Subcutaneous abdominal adipose tissue (tissue), 5 donors: ENCODE measurements around the gene TH.
"Not testable (repeated sequence)": the region's sequence is repeated elsewhere in the genome, so short reads cannot be mapped to it uniquely, and the experiment has no call there.

ENCODE experiments used
- H3K27ac ChIP-seq: one replicate; pipeline ENCODE4 v1.7.0; 2013; ENCODE audit warnings: low read depth, mild to moderate bottlenecking, inconsistent platforms, low read length, moderate library complexity
- H3K27me3 ChIP-seq, 5 donors: one replicate each; pipeline ENCODE4 v1.7.0; 2013; ENCODE audit warnings: low read length in 5 of 5, inconsistent platforms in 1 of 5; ENCODE audit not compliant: control insufficient read depth in 5 of 5, insufficient read depth in 4 of 5
- H3K36me3 ChIP-seq, 5 donors: one replicate each; pipeline ENCODE4 v1.7.0; 2013; ENCODE audit warnings: low read length in 5 of 5; ENCODE audit not compliant: control insufficient read depth in 5 of 5, insufficient read depth in 5 of 5
- H3K4me1 ChIP-seq, 5 donors: one replicate each; pipeline ENCODE4 v1.7.0; 2013; ENCODE audit warnings: low read length in 5 of 5, mild to moderate bottlenecking in 3 of 5, moderate library complexity in 1 of 5; ENCODE audit not compliant: control insufficient read depth in 5 of 5, insufficient read depth in 5 of 5
- H3K4me3 ChIP-seq, 5 donors: one replicate each; pipeline ENCODE4 v1.7.0; 2013; ENCODE audit warnings: low read length in 5 of 5, low read depth in 1 of 5
- H3K9ac ChIP-seq, 5 donors: one replicate each; pipeline ENCODE4 v1.7.0; 2013; ENCODE audit warnings: low read length in 5 of 5, mild to moderate bottlenecking in 4 of 5, moderate library complexity in 3 of 5
- H3K9me3 ChIP-seq, 5 donors: one replicate each; pipeline ENCODE4 v1.7.0; 2013; ENCODE audit warnings: low read length in 5 of 5; ENCODE audit not compliant: control insufficient read depth in 5 of 5
- donor health status: healthy.
- donor health status: healthy.
- donor health status: healthy.
- donor health status: healthy.
- donor health status: healthy.

The TH gene

DNA sequence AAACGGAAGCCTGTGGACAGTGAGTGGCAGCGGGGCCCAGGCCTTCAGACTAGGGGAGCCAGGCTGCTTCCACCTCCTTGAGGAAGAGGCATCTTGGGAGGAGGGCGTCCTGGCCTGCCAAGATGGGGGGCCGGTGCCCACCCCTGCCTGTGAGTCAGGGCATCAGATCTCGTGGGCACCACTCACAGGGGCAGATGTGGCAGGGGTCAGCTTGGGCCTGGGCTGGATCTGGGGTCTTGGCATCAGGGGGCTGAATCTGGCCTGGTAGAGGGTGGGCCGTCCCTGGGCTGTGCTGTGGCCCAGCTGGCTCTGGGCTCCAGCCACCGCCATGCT is 24.1 kb upstream of the TH start:
- H3K4me1 ChIP-seq: peaks cover 0 to 10% (median 4%) of the 10 kb centered on the region in 5 donors
- no peak overlapping the region for H3K27ac ChIP-seq
- H3K27me3 ChIP-seq: peaks cover 5 to 23% (median 12%) of the 10 kb centered on the region in 5 donors

DNA sequence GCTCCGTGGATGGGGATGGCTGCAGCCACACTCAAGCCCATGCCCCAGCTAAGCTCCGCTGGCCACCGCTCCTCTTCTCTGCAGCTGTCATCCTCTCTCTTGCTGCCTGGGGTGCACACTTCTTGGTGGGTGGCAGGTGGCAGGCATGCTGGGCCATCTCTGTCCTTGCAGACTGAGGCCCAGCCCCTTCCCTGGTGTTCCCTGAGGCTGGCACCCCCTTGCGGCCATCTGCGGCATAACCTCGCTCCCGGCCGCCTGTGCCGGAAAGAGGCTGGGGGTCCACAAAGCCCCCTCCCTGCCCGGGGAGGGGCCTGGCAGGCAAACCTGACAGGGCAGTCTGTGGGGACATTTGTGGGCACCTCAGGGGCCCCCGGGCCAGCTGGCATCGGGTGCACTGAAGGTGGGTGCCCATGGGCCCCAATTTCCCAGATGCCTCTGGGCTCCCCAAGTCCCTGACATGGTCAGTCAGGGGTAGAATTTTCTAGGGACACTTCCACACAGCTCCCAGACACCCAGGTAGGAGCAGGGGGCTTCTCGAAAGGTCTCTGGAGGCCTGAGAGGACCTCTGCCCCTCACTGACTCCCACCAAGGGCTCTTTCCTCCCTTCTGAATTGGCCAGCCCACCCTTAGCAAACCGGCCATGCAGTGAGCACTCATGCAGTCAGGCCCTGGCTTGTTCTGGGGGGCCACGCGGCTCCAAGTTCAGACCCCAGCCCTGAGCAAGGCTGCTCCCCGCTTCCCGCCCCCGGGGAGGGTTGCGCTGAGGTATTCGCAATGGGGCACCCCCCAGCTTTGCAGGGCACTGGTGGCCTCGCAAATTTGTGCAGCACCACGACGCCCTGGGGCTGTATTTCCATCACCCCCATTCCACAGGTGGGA is 23.5 kb upstream of the TH start:
- H3K27me3 ChIP-seq: peaks cover 7 to 28% (median 18%) of the 10 kb centered on the region in 5 donors
- H3K9ac ChIP-seq: no peak overlapping the region

More for the DNA sequence above, 24.1 kb upstream of the TH start:
- no peak overlapping the region for H3K4me3 ChIP-seq
- no peak overlapping the region for H3K9ac ChIP-seq
- H3K9me3 ChIP-seq: no peaks in the 10 kb centered on the region
- H3K36me3 ChIP-seq: no peaks in the 10 kb centered on the region

GRCh38 chr11:2193888-2194595 is 22.4 kb upstream of the TH start:
- not testable (repeated sequence) for H3K27ac ChIP-seq, H3K9ac ChIP-seq, H3K4me3 ChIP-seq, H3K9me3 ChIP-seq, H3K36me3 ChIP-seq
- H3K4me1 ChIP-seq: peaks cover 0 to 19% (median 11%) of the 10 kb centered on the region in 5 donors
- H3K27me3 ChIP-seq: peaks cover 7 to 31% (median 21%) of the 10 kb centered on the region in 5 donors

More for the DNA sequence above, 23.5 kb upstream of the TH start:
- H3K27ac ChIP-seq: no peak overlapping the region
- peaks cover 0 to 16% (median 10%) of the 10 kb centered on the region in 5 donors for H3K4me1 ChIP-seq
- H3K9me3 ChIP-seq: no peaks in the 10 kb centered on the region
- H3K4me3 ChIP-seq: no peak overlapping the region
- no peaks in the 10 kb centered on the region for H3K36me3 ChIP-seq

- Histone ChIP-seq H3K4me1 (peaks cover 0 to 19% (median 11%) of the 10 kb centered on the region in 5 donors), H3K27ac (no peak overlapping the region), H3K27me3 (peaks cover 7 to 31% (median 21%) of the 10 kb centered on the region in 5 donors), H3K9ac (no peak overlapping the region), H3K4me3 (no peak overlapping the region), H3K36me3 (no peaks in the 10 kb centered on the region), H3K9me3 (no peaks in the 10 kb centered on the region)
Observed at GRCh38 chr11:2193099-2193887, 21.7 kb upstream of the TH start.

DNA sequence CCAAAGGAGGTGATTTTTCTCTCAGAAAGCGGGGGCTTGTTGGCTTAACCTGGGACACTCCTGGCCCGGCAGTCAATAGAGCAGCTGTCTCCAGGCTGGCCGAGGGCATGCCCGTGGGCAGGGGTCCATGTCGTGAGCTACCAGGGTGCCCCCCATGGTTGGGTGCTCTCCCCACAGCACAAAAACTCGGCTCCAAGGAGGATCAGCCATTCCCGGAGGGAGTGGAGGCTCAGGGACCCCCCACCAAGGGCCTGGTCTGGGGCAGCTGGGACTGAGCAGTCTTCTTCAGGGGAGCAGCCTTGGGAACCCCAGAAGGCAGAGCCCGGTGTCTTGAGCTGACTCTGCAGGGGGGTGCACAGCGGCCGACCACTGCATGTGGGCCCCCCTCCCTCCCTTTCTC is 20.8 kb upstream of the TH start:
- no peak overlapping the region for H3K4me3 ChIP-seq
- no peak overlapping the region for H3K27ac ChIP-seq
- peaks cover 0 to 19% (median 11%) of the 10 kb centered on the region in 5 donors for H3K4me1 ChIP-seq
- no peaks in the 10 kb centered on the region for H3K9me3 ChIP-seq
- no peaks in the 10 kb centered on the region for H3K36me3 ChIP-seq
- peaks cover 11 to 32% (median 20%) of the 10 kb centered on the region in 5 donors for H3K27me3 ChIP-seq
- no peak overlapping the region for H3K9ac ChIP-seq

- H3K4me1 ChIP-seq: peaks cover 0 to 19% (median 11%) of the 10 kb centered on the region in 5 donors
- no peaks in the 10 kb centered on the region for H3K36me3 ChIP-seq
- no peak overlapping the region for H3K27ac ChIP-seq
- H3K4me3 ChIP-seq: no peak overlapping the region
- H3K9ac ChIP-seq: no peak overlapping the region
- H3K9me3 ChIP-seq: no peaks in the 10 kb centered on the region
- H3K27me3 ChIP-seq: peaks cover 14 to 36% (median 26%) of the 10 kb centered on the region in 5 donors
Observed at GRCh38 chr11:2191883-2192282, 20.3 kb upstream of the TH start.

- Histone ChIP-seq H3K4me3 (no peak overlapping the region), H3K9ac (no peak overlapping the region), H3K36me3 (no peaks in the 10 kb centered on the region), H3K27me3 (peaks cover 17 to 40% (median 34%) of the 10 kb centered on the region in 5 donors), H3K9me3 (no peaks in the 10 kb centered on the region), H3K4me1 (peaks cover 0 to 19% (median 11%) of the 10 kb centered on the region in 5 donors), H3K27ac (no peak overlapping the region)
Observed at GRCh38 chr11:2190657-2191471, 19.2 kb upstream of the TH start.

DNA sequence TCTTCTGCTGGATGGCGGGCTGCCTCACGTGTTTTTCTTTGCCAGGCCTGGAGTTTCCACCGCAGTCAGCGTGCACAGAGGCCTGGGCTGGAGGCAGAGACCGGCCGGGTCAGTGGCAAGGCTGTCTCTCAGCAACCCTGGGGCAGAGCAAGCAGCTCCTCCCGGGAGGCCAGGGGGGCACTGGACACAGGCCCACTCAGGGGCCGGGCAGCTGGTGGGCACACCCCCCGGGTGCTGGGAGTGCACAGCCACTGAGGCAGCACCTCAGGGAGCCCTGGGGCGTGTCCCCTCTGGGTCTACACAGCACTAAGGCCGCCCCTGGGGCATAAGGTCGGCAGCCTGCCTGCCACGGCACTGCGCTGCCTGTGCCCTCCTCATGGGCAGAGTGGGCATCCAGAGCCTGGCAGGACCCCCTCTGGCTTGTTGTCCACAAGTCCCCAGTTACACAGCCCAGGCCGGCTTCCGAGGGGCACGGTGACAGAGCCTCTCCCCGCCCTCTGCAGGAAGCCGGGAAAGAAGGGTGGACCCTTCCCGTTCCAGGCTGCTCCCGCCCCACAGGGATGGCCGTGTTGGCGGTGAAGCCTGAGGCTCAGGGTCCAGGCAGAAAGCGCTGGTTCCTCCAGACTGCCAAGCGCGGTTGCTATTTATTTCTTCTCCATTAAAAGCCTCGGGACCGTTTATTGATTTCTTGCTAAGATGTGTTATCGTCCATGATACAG is 18.5 kb upstream of the TH start:
- no peaks in the 10 kb centered on the region for H3K36me3 ChIP-seq
- no peak overlapping the region for H3K4me3 ChIP-seq
- peaks cover 17 to 46% (median 42%) of the 10 kb centered on the region in 5 donors for H3K27me3 ChIP-seq
- peaks cover 0 to 19% (median 11%) of the 10 kb centered on the region in 5 donors for H3K4me1 ChIP-seq
- no peak overlapping the region for H3K9ac ChIP-seq
- no peaks in the 10 kb centered on the region for H3K9me3 ChIP-seq
- H3K27ac ChIP-seq: no peak overlapping the region

DNA sequence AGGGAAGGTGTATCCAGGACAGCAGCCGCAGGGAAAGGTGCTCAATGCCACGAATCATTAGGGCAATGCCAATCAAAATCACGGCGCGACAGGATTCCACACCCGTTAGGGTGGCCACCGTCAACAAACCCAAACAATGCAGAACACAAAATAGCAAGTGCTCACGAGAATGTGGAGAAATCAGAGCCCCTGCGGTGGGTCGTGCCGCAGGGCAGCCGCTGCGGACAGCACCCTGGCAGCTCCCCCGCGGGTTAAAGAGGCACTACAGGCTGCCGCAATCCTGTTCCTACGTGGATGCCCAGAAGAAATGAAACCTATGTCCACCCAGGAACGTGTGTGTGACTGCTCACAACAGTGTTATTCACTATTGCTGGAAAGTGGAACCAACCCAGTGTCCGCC is 17.1 kb upstream of the TH start:
- H3K9me3 ChIP-seq: no peaks in the 10 kb centered on the region
- H3K4me3 ChIP-seq: no peak overlapping the region
- H3K9ac ChIP-seq: no peak overlapping the region
- H3K27me3 ChIP-seq: peaks cover 14 to 52% (median 45%) of the 10 kb centered on the region in 5 donors
- H3K36me3 ChIP-seq: no peaks in the 10 kb centered on the region
- peaks cover 0 to 19% (median 11%) of the 10 kb centered on the region in 5 donors for H3K4me1 ChIP-seq
- no peak overlapping the region for H3K27ac ChIP-seq
